GM21526 (cell line): ENCODE measurements around the gene XPNPEP2.

Experiments
- ATAC-seq: cut with Tn5 transposase; IDR thresholded peaks from one replicate; pipeline ENCODE4 v1.9.1; 2021; ENCODE audit warnings: moderate library complexity; ENCODE audit not compliant: unreplicated experiment, low FRiP score

Gene XPNPEP2

GRCh38 chrX:129791961-129792570, 53.3 kb downstream of the XPNPEP2 start:
- ATAC-seq, result no peak

DNA sequence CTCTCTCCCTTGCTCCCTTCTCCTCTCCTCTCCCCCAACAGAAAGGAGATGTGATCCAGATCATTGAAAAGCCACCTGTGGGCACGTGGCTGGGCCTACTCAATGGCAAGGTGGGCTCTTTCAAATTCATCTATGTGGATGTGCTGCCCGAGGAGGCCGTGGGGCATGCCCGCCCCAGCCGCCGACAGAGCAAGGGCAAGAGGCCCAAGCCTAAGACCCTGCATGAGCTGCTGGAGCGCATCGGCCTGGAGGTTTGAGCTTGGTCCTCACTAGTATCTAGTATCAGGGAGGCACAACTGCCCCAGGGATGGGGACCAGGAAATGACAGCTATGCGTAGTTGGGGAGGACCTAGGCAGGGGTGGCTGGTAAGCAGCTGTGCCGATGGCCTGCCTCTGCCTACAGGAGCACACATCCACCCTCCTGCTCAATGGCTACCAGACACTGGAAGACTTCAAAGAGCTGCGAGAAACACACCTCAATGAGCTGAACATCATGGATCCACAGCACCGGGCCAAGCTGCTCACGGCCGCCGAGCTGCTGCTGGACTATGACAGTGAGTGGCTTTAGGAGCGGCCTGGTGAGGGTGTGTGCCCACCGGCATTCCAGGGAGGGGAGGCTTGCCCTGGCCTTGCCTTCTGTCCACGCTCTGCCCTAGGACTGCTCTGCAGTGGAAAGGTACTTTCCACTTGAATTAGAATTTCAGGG, 54.0 kb downstream of the XPNPEP2 start:
- ATAC-seq, result no peak

DNA sequence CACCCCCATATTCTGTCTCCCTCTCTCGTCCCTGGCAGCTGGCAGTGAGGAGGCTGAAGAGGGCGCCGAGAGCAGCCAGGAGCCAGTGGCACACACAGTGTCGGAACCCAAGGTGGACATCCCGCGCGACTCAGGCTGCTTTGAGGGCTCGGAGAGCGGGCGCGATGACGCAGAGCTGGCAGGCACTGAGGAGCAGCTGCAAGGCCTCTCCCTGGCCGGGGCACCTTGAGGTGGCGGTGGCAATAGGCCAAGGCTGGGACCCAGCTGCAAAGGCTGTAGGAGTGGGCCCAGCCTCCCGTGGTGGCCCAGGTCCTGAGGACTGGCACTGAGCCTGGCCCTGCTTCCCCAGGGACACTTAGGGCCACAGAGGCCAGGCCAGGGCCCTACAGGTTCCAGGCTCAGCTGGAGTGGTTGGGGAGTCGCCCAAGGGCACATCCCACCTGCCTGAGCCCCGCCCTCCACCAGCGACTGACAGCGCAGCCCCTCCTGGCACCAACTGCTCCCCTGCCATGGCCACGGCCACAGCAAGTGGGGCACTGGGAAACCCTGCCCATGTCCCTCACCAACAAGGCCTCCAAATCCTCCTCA, 54.9 kb downstream of the XPNPEP2 start:
- ATAC-seq, result no peak

DNA sequence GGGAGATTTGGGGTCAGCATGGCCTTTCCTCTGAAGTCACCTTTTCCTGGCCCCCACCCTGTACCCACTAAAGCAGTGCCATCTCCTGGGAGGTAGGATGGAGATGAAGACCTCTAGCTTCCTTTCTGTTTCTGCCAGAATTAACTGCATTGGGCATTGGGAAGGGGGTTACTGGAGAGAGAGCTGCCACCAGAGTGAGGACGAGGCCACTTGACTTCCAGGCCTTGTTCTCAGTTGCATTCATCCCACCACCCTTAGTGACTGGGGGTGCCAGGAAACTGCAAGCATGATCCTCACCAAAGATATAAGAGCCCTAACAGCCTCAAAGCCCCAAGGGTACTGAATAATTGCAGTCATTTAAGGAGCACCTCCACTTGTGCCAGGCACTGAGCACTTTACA, 56.8 kb downstream of the XPNPEP2 start:
- no peak for ATAC-seq

DNA sequence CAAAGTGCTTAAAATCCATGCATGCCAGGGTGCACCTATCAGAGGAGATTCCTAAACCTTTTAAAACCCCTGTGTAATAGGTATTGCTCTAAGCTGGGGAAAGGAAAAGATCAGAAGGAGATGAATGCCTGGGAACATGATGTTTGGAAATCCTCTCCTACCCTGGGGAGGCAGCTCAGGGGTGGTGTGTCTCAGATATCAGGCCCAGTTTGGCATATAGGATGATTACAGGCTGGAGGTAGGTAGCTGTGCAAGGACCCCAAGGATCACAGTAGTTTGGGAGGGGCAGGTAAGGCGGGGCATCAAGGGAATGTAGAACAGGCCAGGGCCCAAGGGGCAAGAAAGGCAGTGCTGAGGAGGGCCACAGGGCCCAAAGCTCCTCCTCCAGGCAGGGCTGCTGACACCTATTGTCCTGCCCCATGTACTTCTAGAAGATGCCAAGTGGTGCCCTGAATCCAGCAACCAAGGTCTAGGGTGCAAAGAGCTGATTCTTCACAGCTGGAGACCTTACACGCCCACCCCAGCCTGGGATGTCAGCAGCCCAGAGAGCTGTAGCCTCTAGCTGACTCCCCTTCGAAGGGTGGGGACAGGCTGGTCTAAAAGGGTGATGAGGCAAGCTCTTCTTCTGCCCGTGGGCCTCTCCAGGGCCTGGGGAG, 58.6 kb downstream of the XPNPEP2 start:
- no peak for ATAC-seq

DNA sequence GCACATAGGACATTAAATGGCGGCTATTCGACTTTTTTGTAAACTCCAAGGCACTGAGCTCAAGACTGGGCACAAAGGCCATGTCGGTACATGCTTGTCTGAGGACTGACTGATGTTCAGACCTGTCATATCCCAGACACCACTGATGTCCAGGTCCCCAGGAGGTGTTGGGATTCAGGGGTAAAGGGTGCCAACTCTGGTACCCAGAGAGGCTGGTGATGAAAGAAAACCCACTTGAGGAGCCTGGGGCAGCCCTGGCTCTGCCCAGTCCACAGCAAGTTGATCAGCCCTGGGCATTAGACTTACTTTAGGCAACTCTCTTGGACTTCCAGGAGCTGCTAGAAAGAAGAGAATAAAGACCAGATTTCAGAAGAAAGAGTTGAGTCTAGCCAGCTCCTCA, 59.7 kb downstream of the XPNPEP2 start:
- no peak for ATAC-seq

DNA sequence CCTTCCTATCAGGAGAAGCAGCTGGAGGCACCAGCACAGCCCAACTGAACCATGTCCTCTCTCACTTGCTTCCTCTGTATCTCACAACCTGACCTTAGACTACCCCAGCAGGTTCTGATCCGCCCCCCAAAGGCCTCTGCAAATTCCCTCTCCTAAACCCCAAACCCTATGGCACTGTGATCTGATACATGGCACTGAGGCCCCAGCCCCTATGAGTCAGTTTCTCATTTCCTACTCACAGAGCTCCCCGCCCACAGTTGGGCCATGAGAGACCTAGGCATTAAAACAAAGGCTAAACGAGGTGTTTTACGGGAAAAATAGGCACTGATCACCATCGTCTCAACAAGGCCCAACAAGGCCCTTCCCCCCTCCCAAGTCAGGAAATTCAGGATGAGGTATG, 60.1 kb downstream of the XPNPEP2 start:
- no peak for ATAC-seq

DNA sequence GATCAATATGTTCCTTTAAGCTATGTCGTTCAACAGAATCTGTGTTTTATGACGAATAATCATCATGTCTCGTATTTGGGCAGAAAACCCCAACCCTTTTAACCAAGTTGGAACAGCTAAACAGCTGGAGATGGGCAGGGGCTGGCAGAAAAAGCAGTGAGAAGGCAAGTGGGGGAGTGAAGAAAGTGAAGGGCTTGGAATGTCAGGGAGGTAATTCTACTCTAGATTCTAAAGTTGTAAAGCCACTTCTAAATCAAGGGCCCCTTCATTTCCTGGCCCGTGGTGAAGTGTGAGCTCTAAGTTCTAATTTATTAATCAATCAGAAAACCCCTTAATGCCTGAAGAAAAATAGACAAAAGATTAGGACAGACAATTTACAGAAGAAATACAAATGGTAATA, 61.4 kb downstream of the XPNPEP2 start:
- ATAC-seq, result no peak

DNA sequence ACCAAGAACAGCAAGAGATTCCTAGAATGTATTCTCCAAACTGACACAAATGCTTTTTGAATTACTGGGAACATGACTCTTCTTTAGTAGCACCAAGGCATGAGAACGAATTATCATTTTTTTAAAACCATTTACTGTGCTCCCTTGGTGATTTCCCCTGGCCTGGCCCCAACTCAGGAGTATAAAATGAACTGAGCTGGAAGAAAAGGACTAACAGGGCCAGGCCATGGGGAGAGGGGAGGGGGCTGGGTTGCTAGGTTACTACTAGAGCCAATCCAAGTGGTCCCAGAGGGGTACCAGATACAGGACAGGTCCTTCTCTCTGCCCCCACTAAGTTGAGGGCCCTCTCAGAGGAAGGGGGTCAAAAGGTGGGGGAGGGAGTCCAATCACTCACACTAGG, 64.1 kb downstream of the XPNPEP2 start:
- no peak for ATAC-seq

DNA sequence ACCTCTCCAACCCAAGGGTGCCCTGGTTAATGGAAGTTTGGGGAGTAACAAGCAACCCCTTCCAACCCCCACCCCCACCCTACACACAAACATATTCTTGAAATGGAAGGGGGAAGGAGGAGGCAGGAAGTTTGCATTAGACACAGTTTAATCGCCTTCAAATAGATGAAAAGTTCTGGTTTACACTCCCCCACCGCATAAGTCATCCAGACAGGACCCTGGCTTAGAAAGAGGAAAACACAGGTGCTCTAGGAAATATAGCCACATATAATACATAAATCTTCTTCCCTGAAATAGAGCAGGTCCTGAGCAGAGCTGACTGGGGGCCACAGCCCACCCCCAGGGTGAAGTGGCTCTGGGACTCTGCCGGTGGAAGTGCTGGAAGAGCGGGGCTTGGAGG, 66.0 kb downstream of the XPNPEP2 start:
- no peak for ATAC-seq

GRCh38 chrX:129808158-129808828, 69.5 kb downstream of the XPNPEP2 start:
- ATAC-seq, result no peak

DNA sequence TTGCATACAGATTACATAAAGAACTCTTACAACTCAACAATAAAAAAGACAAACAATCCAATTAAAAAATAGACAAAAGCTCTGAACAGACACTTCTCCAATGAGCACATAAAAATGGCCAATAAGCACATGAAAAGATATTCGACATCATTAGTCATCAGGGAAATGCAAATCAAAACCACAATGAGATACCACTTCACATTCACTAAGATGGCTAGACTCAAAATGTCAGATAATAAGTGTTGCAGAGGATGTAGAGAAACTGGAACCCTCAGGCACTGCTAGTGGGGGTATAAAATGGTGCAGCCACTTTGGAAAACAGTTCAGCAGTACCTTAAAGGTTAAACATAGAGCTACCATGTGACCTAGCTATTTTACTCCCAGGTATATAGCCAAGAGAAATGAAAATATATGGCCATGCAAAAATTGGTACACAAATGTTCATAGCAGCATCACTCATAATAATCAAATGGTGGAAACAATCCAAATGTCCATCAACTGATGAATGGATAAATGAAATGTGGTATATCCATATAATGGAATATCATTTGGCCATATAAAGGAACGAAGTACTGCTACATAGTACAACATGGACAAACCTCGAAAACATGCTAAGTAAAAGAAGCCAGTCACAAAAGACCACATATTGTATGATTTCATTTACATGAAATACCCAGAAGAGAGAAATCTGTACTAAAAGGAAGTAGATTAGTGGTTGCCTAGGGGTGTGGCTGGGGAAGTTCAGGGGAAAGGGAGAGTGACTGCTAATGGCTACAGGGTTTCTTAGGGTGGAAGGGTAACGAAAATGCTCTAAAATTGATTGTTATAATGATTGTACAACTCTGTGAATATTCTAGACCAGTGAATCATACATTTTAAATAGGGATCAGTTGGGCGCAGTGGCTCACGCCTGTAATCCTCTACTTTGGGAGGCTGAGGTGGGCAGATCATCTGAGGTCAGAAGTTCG, 70.3 kb downstream of the XPNPEP2 start:
- ATAC-seq, result no peak

- ATAC-seq, result no peak
Measured at GRCh38 chrX:129813662-129814368, 75.0 kb downstream of the XPNPEP2 start.

GRCh38 chrX:129818123-129818522, 79.3 kb downstream of the XPNPEP2 start:
- ATAC-seq, result no peak
